MCF 10A (cell line): ENCODE results near the gene DAB2. TPM values are rescaled to one million over a fixed set of nuclear protein-coding genes. Genes with fewer than 3 reads are reported as not detected.

Experiments
- Bru-seq: library from RNA; stranded (reverse); fragments of 400-500 nt; gene quantifications from one replicate; lab custom pipeline; 2021; lab: Mats Ljungman, UMichigan
- BruChase-seq, 2 experiments: library from RNA; stranded (reverse); fragments of 400-500 nt; gene quantifications; one replicate each; lab custom pipeline; 2021; lab: Mats Ljungman, UMichigan
- BruUV-seq: library from RNA; stranded (reverse); fragments of 400-500 nt; replicated peaks from 2 replicates; lab custom pipeline; 2021; lab: Mats Ljungman, UMichigan
- CTCF ChIA-PET: fragments of 300-600 bp; sonication (Branson Sonifier 250); formaldehyde crosslinking; extraction: SDS; loops from one replicate; lab custom pipeline; 2021; ENCODE audit warnings: antibody characterized with exemption, inconsistent platforms; lab: Yijun Ruan, JAX
- POLR2A ChIA-PET: fragments of 300-600, 350-650 bp; sonication (Branson Sonifier 250); formaldehyde crosslinking; extraction: SDS; loops from one replicate; lab custom pipeline; 2020; ENCODE audit warnings: antibody characterized with exemption, inconsistent platforms; lab: Yijun Ruan, JAX
- DNase-seq: peaks from one replicate; pipeline ENCODE4 v3.0.0-alpha.2; 2018; ENCODE audit not compliant: unreplicated experiment
- H3K27ac Mint-ChIP-seq: one replicate; pipeline ENCODE4 v1.8.0; 2022; ENCODE audit warnings: mild to moderate bottlenecking, low read depth, mixed read lengths; ENCODE audit not compliant: unreplicated experiment
- H3K27me3 Mint-ChIP-seq: one replicate; pipeline ENCODE4 v1.8.0; 2022; ENCODE audit warnings: mixed read lengths; ENCODE audit not compliant: insufficient read depth, unreplicated experiment
- H3K36me3 Mint-ChIP-seq: one replicate; pipeline ENCODE4 v1.8.0; 2022; ENCODE audit warnings: mild to moderate bottlenecking, moderate library complexity, mixed read lengths; ENCODE audit not compliant: insufficient read depth, unreplicated experiment
- H3K4me1 Mint-ChIP-seq: one replicate; pipeline ENCODE4 v1.8.0; 2022; ENCODE audit warnings: mixed read lengths; ENCODE audit not compliant: insufficient read depth, unreplicated experiment
- H3K4me3 Mint-ChIP-seq: one replicate; pipeline ENCODE4 v1.8.0; 2022; ENCODE audit warnings: mild to moderate bottlenecking, moderate library complexity, mixed read lengths; ENCODE audit not compliant: unreplicated experiment
- H3K9me3 Mint-ChIP-seq: one replicate; pipeline ENCODE4 v1.8.0; 2022; ENCODE audit warnings: mixed read lengths; ENCODE audit not compliant: unreplicated experiment
- CTCF ChIP-seq: fragments of 200-600 bp; IDR thresholded peaks from one replicate; pipeline ENCODE4 v1.8.0; 2022; ENCODE audit warnings: antibody characterized with exemption, mild to moderate bottlenecking; ENCODE audit not compliant: unreplicated experiment
- intact Hi-C: fragments of 100-400 bp; cut with micrococcal nuclease; formaldehyde crosslinking; loops from 2 replicates; pipeline ENCODE4 v1.14.1; 2022
- long read RNA-seq: library from polyadenylated mRNA; stranded (forward); transcript quantifications from one replicate; pipeline ENCODE4 v2.0.0, GENCODE V29; 2022
- total RNA-seq: library from RNA; stranded (reverse); gene quantifications from 2 replicates; pipeline ENCODE4 v1.2.3, GENCODE V29; 2022

The DAB2 gene
- total RNA-seq: 0.68 and 2.1 TPM in 2 replicates
- Bru-seq, nascent RNA: percentile 36 among the genes with signal in this experiment
- BruChase-seq, experiment 1, labeled RNA remaining after a 6-hour chase: percentile 32 among the genes with signal in this experiment
- BruChase-seq, experiment 2, labeled RNA remaining after a 2-hour chase: percentile 29 among the genes with signal in this experiment
- long read RNA-seq: 0 reads

GRCh38 chr5:39424736-39425637, at the start of gene DAB2:
Gene DAB2 (minus strand): TSS chr5:39424980. CDS start chr5:39394320, 30,660 bp downstream.
- Mint-ChIP-seq H3K27me3 (peaks cover 18% of the 10 kb centered on the region), H3K27ac (no peak within 1 kb of the TSS), H3K36me3 (no peaks in the 10 kb centered on the region), H3K9me3 (no peaks in the 10 kb centered on the region), H3K4me1 (peaks cover 5% of the 10 kb centered on the region), H3K4me3 (peak within 1 kb of the TSS; percentile 81)
- peak; percentile 62 for DNase-seq
- POLR2A ChIA-PET: interaction anchor here (0.7 to 1.8 kb wide), 6 partner anchors 14 to 56 kb away, joined by 3 to 7 read pairs (median 3); no protein-coding TSS in a partner anchor
- peak; percentile 23 for TF ChIP-seq CTCF
- intact Hi-C loops: loop anchor here (2.0 kb wide), 1 partner anchor 48 kb away; no protein-coding TSS in a partner anchor
- CTCF ChIA-PET: interaction anchor here (0.6 to 3.7 kb wide), 11 partner anchors 11 to 1333 kb away, joined by 3 to 15 read pairs (median 3); no protein-coding TSS in a partner anchor
- no TSS peak for BruUV-seq

DNA sequence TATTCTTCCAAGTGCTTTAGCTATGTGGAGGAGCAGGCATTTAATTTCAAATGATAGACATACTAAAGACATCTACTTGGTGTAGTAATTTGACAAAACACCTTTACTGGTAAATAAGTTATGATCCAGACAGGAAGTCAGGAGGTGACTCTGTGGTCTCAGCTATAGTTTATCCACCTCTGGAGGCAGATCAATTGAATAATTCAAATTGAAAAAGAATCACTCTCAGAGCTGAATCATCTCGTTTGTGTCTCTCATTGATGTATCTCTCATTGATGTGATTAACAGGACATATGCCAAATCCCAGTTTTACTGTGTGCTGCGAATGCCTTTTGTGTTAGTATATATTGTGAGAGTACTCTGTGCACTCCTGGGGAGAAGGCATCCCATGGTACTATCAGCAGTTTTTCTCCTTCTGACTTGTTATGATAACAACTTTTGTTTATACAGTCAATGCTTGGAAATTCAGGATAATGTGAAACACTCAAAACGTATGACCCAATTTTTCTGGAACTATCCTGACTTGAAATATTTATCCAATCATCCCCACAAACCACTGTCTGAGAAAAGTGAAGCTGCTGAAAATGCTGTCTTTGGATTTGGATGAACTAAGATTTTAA, 48.5 kb upstream of the DAB2 start:
- intact Hi-C loops: no loop called here
- Mint-ChIP-seq H3K36me3 (no peaks in the 10 kb centered on the region), H3K4me1 (no peaks in the 10 kb centered on the region), H3K27me3 (no peaks in the 10 kb centered on the region), H3K9me3 (no peaks in the 10 kb centered on the region), H3K4me3 (no peak overlapping the region), H3K27ac (no peak overlapping the region)
- POLR2A ChIA-PET: interaction anchor here (1.5 kb wide), 1 partner anchor 14 kb away, joined by 4 read pairs; no protein-coding TSS in a partner anchor
- CTCF ChIA-PET: interaction anchor here (1.4 kb wide), 1 partner anchor 97 kb away, joined by 3 read pairs; no protein-coding TSS in a partner anchor
- no TSS peak for BruUV-seq
- no peak for DNase-seq
- no peak for TF ChIP-seq CTCF

DNA sequence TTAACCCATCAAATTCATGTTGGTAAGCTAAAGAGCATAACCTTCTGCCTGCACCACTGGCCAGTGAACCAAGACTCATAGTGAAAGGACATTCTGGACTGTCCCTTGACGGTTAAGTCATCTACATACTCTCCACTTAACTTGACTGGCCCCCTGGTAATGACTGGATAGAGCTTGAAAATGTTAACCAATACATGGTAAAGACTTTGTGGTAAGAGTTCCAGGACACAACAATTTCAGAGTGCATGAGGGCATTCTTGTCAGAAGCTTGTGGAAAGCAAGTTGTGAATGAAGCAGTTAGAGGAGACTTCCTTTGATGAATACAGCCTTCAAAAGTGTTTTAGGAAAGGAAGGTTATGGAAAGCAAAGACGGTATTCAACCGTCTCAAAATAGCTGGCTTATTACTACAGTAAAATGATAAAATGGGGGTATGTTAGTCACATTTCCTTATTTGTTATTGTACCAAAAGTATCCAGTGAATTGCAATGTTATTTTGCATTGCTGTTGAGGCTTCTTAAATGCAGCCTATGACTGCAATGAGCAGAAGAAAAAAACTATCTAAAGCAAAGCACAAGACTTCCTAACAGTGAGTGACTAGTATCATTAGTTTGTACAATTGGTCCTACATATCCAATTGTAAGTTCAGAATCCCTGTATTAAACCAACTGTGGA, 47.2 kb upstream of the DAB2 start:
- no peak for TF ChIP-seq CTCF
- no peaks in the 10 kb centered on the region for H3K4me1 Mint-ChIP-seq
- H3K27me3 Mint-ChIP-seq: no peaks in the 10 kb centered on the region
- BruUV-seq: no TSS peak
- H3K27ac Mint-ChIP-seq: no peak overlapping the region
- intact Hi-C loops: no loop called here
- DNase-seq: no peak
- H3K4me3 Mint-ChIP-seq: no peak overlapping the region
- POLR2A ChIA-PET: no interaction called here
- H3K9me3 Mint-ChIP-seq: no peaks in the 10 kb centered on the region
- CTCF ChIA-PET: no interaction called here
- H3K36me3 Mint-ChIP-seq: no peaks in the 10 kb centered on the region
